Left forelimb (tissue), 1 donor: ENCODE results near the gene RPUSD2.
"Not testable (repeated sequence)": the region's sequence is repeated elsewhere in the genome, so short reads cannot be mapped to it uniquely, and the experiment has no call there.

ENCODE experiments used
- DNase-seq: peaks from one replicate; pipeline ENCODE4 v3.0.0-alpha.2; 2018; ENCODE audit warnings: low spot score

RPUSD2 gene

GRCh38 chr15:40565333-40566238 is 3.5 kb upstream of the RPUSD2 start:
- no peak for DNase-seq

- DNase-seq, result no peak
Measured at GRCh38 chr15:40567111-40567510, 2.0 kb upstream of the RPUSD2 start.

- DNase-seq, result no peak
Measured at GRCh38 chr15:40575113-40575512, 6.0 kb downstream of the RPUSD2 start.

GRCh38 chr15:40576914-40577313 is 7.8 kb downstream of the RPUSD2 start:
- not testable (repeated sequence) for DNase-seq

GRCh38 chr15:40578892-40579291 is 9.8 kb downstream of the RPUSD2 start:
- DNase-seq, result no peak

- not testable (repeated sequence) for DNase-seq
Measured at GRCh38 chr15:40581796-40582195, 12.7 kb downstream of the RPUSD2 start.

GRCh38 chr15:40582726-40583246 is 13.7 kb downstream of the RPUSD2 start:
- DNase-seq, result no peak

GRCh38 chr15:40584191-40584590 is 15.1 kb downstream of the RPUSD2 start:
- no peak for DNase-seq

- no peak for DNase-seq
Measured at GRCh38 chr15:40590667-40591050, 21.6 kb downstream of the RPUSD2 start.

- no peak for DNase-seq
Measured at GRCh38 chr15:40591389-40591788, 22.3 kb downstream of the RPUSD2 start.

- DNase-seq, result no peak
Measured at GRCh38 chr15:40593165-40593564, 24.1 kb downstream of the RPUSD2 start.

GRCh38 chr15:40593588-40594428 is 24.7 kb downstream of the RPUSD2 start, which contains the start of gene KNL1:
TSS of gene KNL1 (plus strand) at chr15:40594249. CDS start at chr15:40602932, 8,683 bp downstream.
- peak; percentile 97 for DNase-seq

- peak; percentile 81 for DNase-seq
Measured at GRCh38 chr15:40594429-40594836, 25.3 kb downstream of the RPUSD2 start.

GRCh38 chr15:40595219-40595618 is 26.1 kb downstream of the RPUSD2 start:
- no peak for DNase-seq

GRCh38 chr15:40595773-40596172 is 26.7 kb downstream of the RPUSD2 start:
- DNase-seq, result no peak

- DNase-seq, result no peak
Measured at GRCh38 chr15:40597024-40597423, 27.9 kb downstream of the RPUSD2 start.

GRCh38 chr15:40598126-40598525 is 29.0 kb downstream of the RPUSD2 start:
- no peak for DNase-seq

GRCh38 chr15:40598672-40599071 is 29.6 kb downstream of the RPUSD2 start:
- no peak for DNase-seq

- no peak for DNase-seq
Measured at GRCh38 chr15:40600956-40601355, 31.9 kb downstream of the RPUSD2 start.

- DNase-seq, result no peak
Measured at GRCh38 chr15:40603935-40604334, 34.8 kb downstream of the RPUSD2 start.

- no peak for DNase-seq
Measured at GRCh38 chr15:40613080-40613479, 44.0 kb downstream of the RPUSD2 start.

GRCh38 chr15:40618023-40618422 is 48.9 kb downstream of the RPUSD2 start:
- no peak for DNase-seq

GRCh38 chr15:40618906-40619305 is 49.8 kb downstream of the RPUSD2 start:
- DNase-seq, result no peak
